ENCODE results near the gene RRP1.
"Not testable (repeated sequence)": the region's sequence is repeated elsewhere in the genome, so short reads cannot be mapped to it uniquely, and the experiment has no call there.

The RRP1 gene

DNA sequence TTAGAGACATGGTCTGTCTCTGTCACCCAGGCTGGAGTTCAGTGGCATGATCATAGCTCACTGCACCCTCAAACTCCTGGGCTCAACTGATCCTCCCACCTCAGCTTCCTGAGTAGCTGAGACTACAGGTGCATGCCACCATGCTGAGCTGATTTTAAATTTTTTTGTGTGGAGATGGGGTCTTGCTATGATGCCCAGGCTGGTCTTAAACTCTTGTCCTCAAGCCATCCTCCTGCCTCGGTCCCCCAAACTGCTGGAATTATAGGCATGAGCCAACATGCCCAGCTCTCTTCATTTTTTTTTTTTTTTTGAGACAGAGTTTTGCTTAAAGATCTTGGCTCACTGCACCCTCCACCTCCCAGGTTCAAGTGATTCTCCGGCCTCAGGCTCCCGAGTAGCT is 50.9 kb downstream of the RRP1 start:
- no peak for DNase-seq (ENCODE audit: low spot score)

- DNase-seq (ENCODE audit: low spot score) = no peak
These were observed 53.4 kb downstream of the RRP1 start for GRCh38 chr21:43842742-43843141.

DNA sequence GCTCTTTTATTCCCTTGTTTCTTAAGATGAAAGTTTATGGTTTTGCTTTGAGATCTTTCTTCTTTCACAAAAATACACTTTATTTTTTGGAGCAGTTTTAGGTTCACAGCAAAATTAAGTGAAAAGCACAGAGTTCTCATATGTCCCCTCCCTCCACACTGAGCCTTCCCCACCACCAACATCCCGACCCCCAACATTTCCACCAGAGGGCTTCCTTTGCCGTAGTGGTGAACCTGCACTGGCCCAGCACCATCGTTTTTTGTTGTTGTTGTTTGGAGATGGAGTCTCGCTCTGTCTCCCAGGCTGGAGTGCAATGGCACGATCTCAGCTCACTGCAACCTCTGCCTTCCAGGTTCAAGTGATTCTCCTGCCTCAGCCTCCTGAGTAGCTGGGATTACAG is 55.5 kb downstream of the RRP1 start:
- DNase-seq (ENCODE audit: low spot score) = not testable (repeated sequence)

DNA sequence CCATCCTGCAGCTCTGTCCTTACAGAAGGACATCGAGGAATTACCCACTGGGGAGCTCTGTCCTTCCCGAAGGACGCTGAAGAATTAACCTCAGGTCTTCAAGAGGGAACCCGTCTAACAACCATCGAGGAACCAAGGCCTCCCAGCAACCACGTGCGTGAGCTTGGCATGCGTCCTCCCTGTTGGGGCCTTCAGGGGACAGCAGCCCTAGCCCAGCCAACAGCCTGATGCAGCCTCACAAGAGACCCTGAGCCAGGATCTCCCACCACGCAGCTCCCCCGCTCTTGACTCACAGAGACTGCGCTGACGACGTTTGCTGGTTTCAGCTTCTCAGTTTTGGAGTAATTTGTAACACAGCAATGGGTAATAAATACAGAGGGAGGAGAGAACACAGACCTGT is 56.0 kb downstream of the RRP1 start:
- no peak for DNase-seq (ENCODE audit: low spot score)

- DNase-seq (ENCODE audit: low spot score) = no peak
These were observed 57.1 kb downstream of the RRP1 start for GRCh38 chr21:43846430-43846829.

DNA sequence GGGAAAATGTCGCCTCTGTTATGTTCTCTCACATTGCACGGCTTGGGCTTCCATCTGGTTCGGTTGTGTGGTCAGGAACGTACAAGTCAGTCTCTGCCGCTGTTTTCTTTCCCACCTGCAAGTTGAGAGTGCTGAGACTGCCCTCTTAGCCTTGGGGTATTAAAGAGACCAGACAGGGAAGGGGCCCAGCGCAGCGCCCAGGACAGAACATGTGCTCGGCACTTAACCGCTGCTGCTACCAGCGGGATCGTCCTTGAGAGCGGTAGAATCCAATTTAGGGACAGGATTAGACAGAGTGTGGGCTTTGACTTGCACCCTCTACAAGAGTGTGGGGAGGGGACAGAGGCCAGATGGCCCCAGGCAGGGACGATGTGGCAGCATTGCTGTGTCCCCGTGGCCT is 57.9 kb downstream of the RRP1 start:
- no peak for DNase-seq (ENCODE audit: low spot score)

DNA sequence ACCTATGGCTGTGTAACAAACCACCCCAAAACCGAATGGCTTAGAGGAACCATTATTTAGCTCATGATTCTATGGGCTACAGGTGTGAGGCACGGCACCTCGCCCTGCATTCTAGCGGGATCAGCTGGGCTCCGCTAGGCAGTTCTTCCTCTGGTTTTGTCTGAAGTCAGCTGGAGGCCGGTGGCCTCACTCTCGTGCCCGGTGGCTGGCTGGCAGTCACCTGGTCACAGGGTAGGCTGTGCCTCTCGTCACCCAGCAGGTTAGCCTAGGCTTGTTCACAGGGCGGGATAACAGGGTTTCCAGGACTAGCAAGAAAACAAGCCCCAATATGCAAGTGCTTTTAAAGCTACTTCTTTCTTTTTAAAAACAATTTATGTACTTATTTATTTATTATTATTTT is 59.4 kb downstream of the RRP1 start:
- no peak for DNase-seq (ENCODE audit: low spot score)

GRCh38 chr21:43849532-43850299 is 60.3 kb downstream of the RRP1 start:
- no peak for DNase-seq (ENCODE audit: low spot score)

DNA sequence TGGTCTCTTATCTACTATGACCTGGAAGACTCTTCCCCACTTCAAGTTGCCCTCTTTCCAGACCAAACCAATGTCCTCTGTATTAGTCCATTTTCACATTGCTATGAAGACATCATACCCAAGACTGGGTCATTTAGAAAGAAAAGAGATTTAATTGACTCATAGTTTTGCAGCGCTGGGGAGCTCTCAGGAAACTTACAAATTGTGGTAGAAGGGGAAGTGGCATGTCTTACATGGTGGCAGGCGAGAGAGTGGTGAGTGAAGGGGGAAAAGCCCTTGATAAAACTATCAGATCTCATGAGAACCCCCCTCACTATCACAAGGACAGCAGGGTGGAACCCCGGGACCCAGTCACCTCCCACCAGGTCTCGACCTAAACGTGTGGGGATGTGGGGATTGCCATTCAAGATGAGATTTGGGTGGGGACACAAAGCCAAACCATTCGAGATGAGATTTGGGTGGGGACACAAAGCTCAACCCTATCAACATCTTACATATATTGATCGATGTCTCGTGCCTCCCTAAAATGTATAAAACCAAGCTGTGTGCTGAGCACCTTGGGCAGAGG is 61.4 kb downstream of the RRP1 start:
- DNase-seq (ENCODE audit: low spot score) = no peak

GRCh38 chr21:43851593-43851992 is 62.2 kb downstream of the RRP1 start:
- no peak for DNase-seq (ENCODE audit: low spot score)

- DNase-seq (ENCODE audit: low spot score) = no peak
These were observed 64.7 kb downstream of the RRP1 start for GRCh38 chr21:43853851-43854772.
